HepG2 (cell line): ENCODE results near the gene HBEGF.

Source experiments
- EP300 ChIP-seq, 3 experiments: sonication (generic) in 1 of 3; formaldehyde crosslinking in 1 of 3; IDR thresholded peaks; 2 replicates each; pipeline versions ENCODE4 v1.5.1 to v1.6.1; 2011 to 2020; ENCODE audit warnings: low read depth in 2 of 3, low read length in 2 of 3, borderline replicate concordance in 1 of 3, improper control_type of control experiment in 1 of 3, mild to moderate bottlenecking in 1 of 3, missing genetic modification reagents in 1 of 3, moderate library complexity in 1 of 3
- KMT2A ChIP-seq: sonication (generic); formaldehyde crosslinking; IDR thresholded peaks from 2 replicates; pipeline ENCODE4 v1.4.0; 2020; ENCODE audit warnings: missing genetic modification reagents
- RBAK ChIP-seq: sonication (generic); formaldehyde crosslinking; IDR thresholded peaks from 2 replicates; pipeline ENCODE4 v1.5.1; 2020; ENCODE audit warnings: mild to moderate bottlenecking, missing genetic modification reagents
- ZBTB7A ChIP-seq: sonication (generic); formaldehyde crosslinking; IDR thresholded peaks from 2 replicates; pipeline ENCODE4 v1.8.0; 2022; ENCODE audit warnings: mild to moderate bottlenecking, missing genetic modification reagents
- ZNF556 ChIP-seq: sonication (generic); formaldehyde crosslinking; IDR thresholded peaks from 2 replicates; pipeline ENCODE4 v1.4.0; 2020; ENCODE audit warnings: mild to moderate bottlenecking, missing genetic modification reagents, borderline replicate concordance
- TF ChIP-seq, protein P1 (sequence below): sonication (generic); formaldehyde crosslinking; IDR thresholded peaks from 2 replicates; pipeline ENCODE4 v1.4.0; 2020; ENCODE audit warnings: missing genetic modification reagents

DNA sequence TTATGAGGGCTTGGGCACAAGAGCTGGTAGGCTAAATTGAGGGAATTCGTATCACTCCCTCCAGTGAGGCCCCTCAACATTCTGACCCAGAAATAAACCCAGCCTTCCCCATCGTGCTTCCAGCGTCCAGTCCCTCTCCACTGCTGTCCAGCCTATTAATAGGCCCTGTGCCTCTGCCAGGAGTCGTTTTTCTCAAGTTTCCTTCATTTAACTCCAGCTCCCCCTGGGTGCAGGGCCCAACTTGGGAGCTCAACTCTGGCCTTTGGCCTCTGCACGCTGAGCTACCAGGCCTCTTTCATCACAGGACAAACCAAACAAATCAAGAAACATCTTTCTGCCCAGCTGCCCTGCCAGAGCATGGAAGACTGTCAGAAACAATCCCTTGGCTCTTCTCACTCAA lies 10.0 kb downstream of the HBEGF start:
- TF ChIP-seq ZBTB7A (CRISPR knock-in tag) (no peak), ZNF556 (CRISPR knock-in tag) (no peak), EP300 (IDR thresholded peaks at IDR 0.05; ENCODE audit: low read depth in 2 of 2, low read length in 2 of 2) (no peak), EP300 (CRISPR knock-in tag; IDR thresholded peaks at IDR 0.05; ENCODE audit: borderline replicate concordance) (no peak), RBAK (CRISPR knock-in tag) (no peak), KMT2A (CRISPR knock-in tag) (no peak)
- TF ChIP-seq, protein P1, sequence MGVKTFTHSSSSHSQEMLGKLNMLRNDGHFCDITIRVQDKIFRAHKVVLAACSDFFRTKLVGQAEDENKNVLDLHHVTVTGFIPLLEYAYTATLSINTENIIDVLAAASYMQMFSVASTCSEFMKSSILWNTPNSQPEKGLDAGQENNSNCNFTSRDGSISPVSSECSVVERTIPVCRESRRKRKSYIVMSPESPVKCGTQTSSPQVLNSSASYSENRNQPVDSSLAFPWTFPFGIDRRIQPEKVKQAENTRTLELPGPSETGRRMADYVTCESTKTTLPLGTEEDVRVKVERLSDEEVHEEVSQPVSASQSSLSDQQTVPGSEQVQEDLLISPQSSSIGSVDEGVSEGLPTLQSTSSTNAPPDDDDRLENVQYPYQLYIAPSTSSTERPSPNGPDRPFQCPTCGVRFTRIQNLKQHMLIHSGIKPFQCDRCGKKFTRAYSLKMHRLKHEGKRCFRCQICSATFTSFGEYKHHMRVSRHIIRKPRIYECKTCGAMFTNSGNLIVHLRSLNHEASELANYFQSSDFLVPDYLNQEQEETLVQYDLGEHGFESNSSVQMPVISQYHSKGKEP (CRISPR knock-in tag) = no peak
